Left ventricle myocardium inferior (tissue), 1 donor: ENCODE results near the gene EPHB2. TPM values are rescaled to one million over a fixed set of nuclear protein-coding genes. Genes with fewer than 3 reads are reported as not detected.

Experiments
- DNase-seq: peaks from one replicate; pipeline ENCODE4 v3.0.0-alpha.2; 2020
- H3K27ac ChIP-seq: fragments of 200-600 bp; replicated peaks from 2 replicates; pipeline ENCODE4 v1.8.0; 2021
- H3K27me3 ChIP-seq: fragments of 200-600 bp; 2 replicates; pipeline ENCODE4 v1.8.0; 2021; ENCODE audit warnings: low read depth
- H3K36me3 ChIP-seq: fragments of 200-600 bp; 2 replicates; pipeline ENCODE4 v1.8.0; 2021
- H3K4me1 ChIP-seq: fragments of 200-600 bp; 2 replicates; pipeline ENCODE4 v1.8.0; 2021
- H3K4me3 ChIP-seq: fragments of 200-600 bp; 2 replicates; pipeline ENCODE4 v1.8.0; 2021; ENCODE audit warnings: mild to moderate bottlenecking, moderate library complexity
- H3K9me3 ChIP-seq: fragments of 200-600 bp; replicated peaks from 2 replicates; pipeline ENCODE4 v1.8.0; 2021
- intact Hi-C: fragments of 100-400 bp; cut with micrococcal nuclease; formaldehyde crosslinking; loops from one replicate; pipeline ENCODE4 v1.11.0; 2022
- total RNA-seq: library from RNA; stranded (reverse); fragmentation: NEBNext Ultra II Directional; extraction: Animal tissue kit (Norgen Biotek cat#: 25700); gene quantifications from one replicate; pipeline ENCODE4 v1.2.1, GENCODE V29; 2021
- TF ChIP-seq, protein P1 (sequence below): fragments of 200-600 bp; IDR thresholded peaks from 2 replicates; pipeline ENCODE4 v1.8.0; 2021; ENCODE audit warnings: antibody characterized with exemption, mild to moderate bottlenecking, borderline replicate concordance
- donor health status: DM: no; HTN: yes; CAD: no; lungs with severe emphysema.

The EPHB2 gene
- total RNA-seq, 1 donor from 2014 or later = 2.0 TPM

DNA sequence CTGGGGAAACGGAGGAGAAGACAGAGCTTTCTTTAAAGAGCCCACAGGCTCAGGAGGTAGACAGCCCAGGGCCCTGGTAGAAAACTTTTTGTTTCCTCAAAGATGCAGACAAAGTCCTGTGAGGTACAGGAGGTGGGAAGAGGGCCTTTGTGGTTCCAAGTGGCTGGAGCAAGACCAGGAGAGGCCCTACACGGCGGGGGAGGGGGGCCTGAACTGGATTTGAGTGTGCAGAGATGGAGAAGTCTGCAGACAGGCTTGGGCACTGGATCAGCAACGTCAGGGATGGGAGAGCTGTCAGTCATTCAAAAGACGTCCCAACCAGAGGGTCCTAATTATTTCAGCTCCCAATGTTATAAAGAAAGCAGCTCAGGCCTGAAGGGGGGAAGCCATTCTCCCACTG is 126.2 kb downstream of the EPHB2 start:
- no peaks in the 10 kb centered on the region for H3K36me3 ChIP-seq
- no peak for DNase-seq
- peaks cover 10% of the 10 kb centered on the region for H3K4me1 ChIP-seq
- intact Hi-C loops = no loop called here
- TF ChIP-seq, protein P1, sequence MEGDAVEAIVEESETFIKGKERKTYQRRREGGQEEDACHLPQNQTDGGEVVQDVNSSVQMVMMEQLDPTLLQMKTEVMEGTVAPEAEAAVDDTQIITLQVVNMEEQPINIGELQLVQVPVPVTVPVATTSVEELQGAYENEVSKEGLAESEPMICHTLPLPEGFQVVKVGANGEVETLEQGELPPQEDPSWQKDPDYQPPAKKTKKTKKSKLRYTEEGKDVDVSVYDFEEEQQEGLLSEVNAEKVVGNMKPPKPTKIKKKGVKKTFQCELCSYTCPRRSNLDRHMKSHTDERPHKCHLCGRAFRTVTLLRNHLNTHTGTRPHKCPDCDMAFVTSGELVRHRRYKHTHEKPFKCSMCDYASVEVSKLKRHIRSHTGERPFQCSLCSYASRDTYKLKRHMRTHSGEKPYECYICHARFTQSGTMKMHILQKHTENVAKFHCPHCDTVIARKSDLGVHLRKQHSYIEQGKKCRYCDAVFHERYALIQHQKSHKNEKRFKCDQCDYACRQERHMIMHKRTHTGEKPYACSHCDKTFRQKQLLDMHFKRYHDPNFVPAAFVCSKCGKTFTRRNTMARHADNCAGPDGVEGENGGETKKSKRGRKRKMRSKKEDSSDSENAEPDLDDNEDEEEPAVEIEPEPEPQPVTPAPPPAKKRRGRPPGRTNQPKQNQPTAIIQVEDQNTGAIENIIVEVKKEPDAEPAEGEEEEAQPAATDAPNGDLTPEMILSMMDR = no peak
- no peak overlapping the region for H3K27ac ChIP-seq
- H3K27me3 ChIP-seq = peaks cover 5% of the 10 kb centered on the region
- H3K4me3 ChIP-seq = no peak overlapping the region
- no peaks in the 10 kb centered on the region for H3K9me3 ChIP-seq

DNA sequence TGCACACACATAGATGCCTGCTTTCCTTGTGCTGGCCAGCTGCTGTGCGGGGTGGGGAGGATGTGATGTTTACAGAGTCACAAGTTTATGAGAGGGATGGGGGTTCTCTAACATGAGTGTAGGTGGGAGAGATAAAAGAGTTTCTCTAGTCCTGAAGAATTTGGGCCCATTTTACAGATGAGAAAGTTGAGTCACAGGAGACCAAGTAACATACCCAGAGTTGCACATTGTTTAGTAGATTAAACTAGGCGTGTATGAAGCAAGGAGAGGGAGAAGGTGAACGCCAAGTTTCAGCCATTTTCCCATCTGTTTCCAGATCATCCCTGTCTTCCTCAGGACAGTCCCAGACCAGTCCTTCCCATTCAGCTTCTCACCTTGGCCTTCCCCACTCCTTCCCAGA is 126.7 kb downstream of the EPHB2 start:
- Histone ChIP-seq H3K36me3 (no peaks in the 10 kb centered on the region), H3K27ac (no peak overlapping the region), H3K4me3 (no peak overlapping the region), H3K4me1 (peaks cover 15% of the 10 kb centered on the region), H3K27me3 (peaks cover 4% of the 10 kb centered on the region), H3K9me3 (no peaks in the 10 kb centered on the region)
- DNase-seq = no peak
- intact Hi-C loops = no loop called here
- TF ChIP-seq, protein P1 = no peak

DNA sequence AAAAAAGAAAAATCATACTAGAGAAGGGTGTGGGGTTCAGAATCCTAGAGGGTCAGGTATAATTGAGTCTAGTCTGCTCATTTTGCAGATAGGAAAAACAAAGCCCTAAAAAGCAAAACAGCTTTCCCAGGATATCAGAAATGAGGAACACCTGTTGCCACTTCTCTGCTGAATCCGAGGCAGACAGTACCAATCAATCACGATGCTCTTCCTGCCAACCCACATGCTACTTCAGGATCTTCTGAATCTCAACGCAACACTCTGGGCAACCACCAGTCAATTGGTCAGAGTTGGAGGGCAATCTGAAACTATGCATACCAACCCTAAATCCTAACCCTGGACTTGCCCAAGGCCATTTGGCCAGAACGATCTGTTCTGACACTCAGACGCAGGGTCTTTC is 128.3 kb downstream of the EPHB2 start:
- Histone ChIP-seq H3K4me3 (no peak overlapping the region), H3K27me3 (no peaks in the 10 kb centered on the region), H3K9me3 (no peaks in the 10 kb centered on the region), H3K27ac (no peak overlapping the region), H3K4me1 (peaks cover 17% of the 10 kb centered on the region), H3K36me3 (no peaks in the 10 kb centered on the region)
- TF ChIP-seq, protein P1 = no peak
- DNase-seq = no peak
- intact Hi-C loops = no loop called here

DNA sequence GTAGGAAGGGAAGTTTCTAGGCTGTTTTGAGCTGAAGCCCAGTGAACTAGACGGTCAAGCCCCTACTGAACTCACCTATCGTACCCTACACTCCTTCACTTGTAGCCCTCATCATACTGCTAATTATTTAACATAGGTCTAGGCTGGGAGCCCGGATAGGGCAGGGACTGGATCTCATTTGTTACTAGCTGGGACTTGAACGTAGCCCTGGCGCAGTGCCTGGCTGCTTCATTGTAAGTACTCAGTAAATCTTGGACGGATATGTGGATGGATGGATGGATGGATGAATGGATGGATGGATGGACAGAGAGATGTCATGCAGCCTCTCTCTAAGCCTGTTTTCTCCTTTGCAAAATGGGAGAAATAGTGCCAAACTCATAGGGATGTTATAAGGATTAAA is 129.2 kb downstream of the EPHB2 start:
- intact Hi-C loops = no loop called here

DNA sequence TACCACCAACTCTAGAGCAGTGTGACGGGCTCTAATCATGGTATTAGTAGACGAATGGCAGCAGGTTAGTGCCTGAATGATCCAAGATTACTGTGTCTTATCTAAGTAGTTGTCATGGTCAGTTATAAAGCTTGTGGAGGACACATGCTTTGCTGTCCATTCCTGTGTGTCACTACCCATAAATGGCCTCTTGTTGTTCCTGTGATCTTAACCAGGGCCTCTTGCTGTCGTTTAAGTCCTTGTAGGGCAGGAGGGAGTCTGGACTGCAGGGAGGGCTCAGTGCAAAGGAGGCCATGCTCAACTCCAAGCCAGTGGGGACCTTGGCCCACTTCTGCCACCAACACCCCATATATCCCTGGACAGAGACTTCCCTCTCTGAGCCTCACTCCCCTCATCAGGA is 130.5 kb downstream of the EPHB2 start:
- TF ChIP-seq, protein P1 = no peak
- DNase-seq = no peak
- Histone ChIP-seq H3K27ac (peak overlapping the region; percentile 62), H3K27me3 (peaks cover 8% of the 10 kb centered on the region), H3K4me3 (no peak overlapping the region), H3K36me3 (no peaks in the 10 kb centered on the region), H3K4me1 (peaks cover 17% of the 10 kb centered on the region), H3K9me3 (no peaks in the 10 kb centered on the region)
- intact Hi-C loops = no loop called here

More for the DNA sequence above, 129.2 kb downstream of the EPHB2 start:
- H3K4me1 ChIP-seq = peaks cover 17% of the 10 kb centered on the region
- DNase-seq = no peak
- H3K36me3 ChIP-seq = no peaks in the 10 kb centered on the region
- H3K27me3 ChIP-seq = peaks cover 6% of the 10 kb centered on the region
- H3K27ac ChIP-seq = no peak overlapping the region
- H3K4me3 ChIP-seq = no peak overlapping the region
- TF ChIP-seq, protein P1 = no peak
- no peaks in the 10 kb centered on the region for H3K9me3 ChIP-seq
